Measurements from ENCODE around the gene IQCH. TPM values are rescaled to one million over a fixed set of nuclear protein-coding genes. Genes with fewer than 3 reads are reported as not detected.
A peak's percentile ranks its signal among the peaks of the same experiment; 100 is the strongest.

The IQCH gene
- polyA plus RNA-seq, 2 of the 4 experiments (the other 2 are of a cell fraction): 1.5 to 3.8 TPM

- TF ChIP-seq HOXA7 (CRISPR knock-in tag; IDR thresholded peaks at IDR 0.05): no peak
Measured at GRCh38 chr15:67415181-67415580, 160.6 kb downstream of the IQCH start (continued).

DNA sequence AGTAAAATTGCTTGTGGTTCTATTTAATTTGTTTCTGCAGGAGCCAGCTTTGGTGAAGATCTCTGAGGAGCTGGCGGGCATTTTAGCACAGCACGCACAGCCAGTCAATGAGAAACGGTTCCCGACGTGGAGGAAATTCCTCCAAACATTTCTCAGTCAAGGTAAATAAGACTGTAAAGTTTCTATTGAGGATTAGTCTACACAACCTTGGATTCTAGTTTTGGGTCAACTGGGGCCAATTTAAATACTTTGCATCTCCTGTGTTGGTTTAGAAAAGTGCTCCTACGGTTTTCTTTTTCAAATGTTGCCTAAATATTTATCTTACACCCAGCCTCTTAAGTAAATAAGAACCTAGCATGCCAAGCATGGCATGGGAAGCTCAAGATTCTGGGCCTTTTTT lies 162.3 kb downstream of the IQCH start:
- peak overlapping the region in 1 of 2 experiments; percentile 24; a peak in 3 of 6 replicates for H3K27ac ChIP-seq
- H3K4me1 ChIP-seq: peaks cover 44% of the 10 kb centered on the region
- peak in 1 of 2 experiments; percentile 20; a peak in 2 of 6 replicates for ATAC-seq
- 21% methylated on average over 6 of the region's 6 CpGs for WGBS (ENCODE audit: missing lambda C conversion rate)
- ChIA-PET CTCF (no interaction called here), POLR2A (no interaction called here)
- H3K4me3 ChIP-seq: no peak overlapping the region
- H3K9me3 ChIP-seq: no peaks in the 10 kb centered on the region
- H3K4me2 ChIP-seq: peak overlapping the region; percentile 64
- TF ChIP-seq ATOH8 (CRISPR knock-in tag; IDR thresholded peaks at IDR 0.05; ENCODE audit: low read depth) (no peak), HOXB13 (CRISPR knock-in tag; IDR thresholded peaks at IDR 0.05; ENCODE audit: low read depth) (no peak), PHF8 (IDR thresholded peaks at IDR 0.05; ENCODE audit: borderline replicate concordance, low read depth) (no peak)
- TF ChIP-seq, protein P1, sequence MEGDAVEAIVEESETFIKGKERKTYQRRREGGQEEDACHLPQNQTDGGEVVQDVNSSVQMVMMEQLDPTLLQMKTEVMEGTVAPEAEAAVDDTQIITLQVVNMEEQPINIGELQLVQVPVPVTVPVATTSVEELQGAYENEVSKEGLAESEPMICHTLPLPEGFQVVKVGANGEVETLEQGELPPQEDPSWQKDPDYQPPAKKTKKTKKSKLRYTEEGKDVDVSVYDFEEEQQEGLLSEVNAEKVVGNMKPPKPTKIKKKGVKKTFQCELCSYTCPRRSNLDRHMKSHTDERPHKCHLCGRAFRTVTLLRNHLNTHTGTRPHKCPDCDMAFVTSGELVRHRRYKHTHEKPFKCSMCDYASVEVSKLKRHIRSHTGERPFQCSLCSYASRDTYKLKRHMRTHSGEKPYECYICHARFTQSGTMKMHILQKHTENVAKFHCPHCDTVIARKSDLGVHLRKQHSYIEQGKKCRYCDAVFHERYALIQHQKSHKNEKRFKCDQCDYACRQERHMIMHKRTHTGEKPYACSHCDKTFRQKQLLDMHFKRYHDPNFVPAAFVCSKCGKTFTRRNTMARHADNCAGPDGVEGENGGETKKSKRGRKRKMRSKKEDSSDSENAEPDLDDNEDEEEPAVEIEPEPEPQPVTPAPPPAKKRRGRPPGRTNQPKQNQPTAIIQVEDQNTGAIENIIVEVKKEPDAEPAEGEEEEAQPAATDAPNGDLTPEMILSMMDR (IDR thresholded peaks at IDR 0.05): no peak
- peak in 1 of 2 experiments; percentile 55 for DNase-seq (ENCODE audit: low read depth in 1 of 2, low spot score in 1 of 2)
- FAIRE-seq: peak; percentile 89

GRCh38 chr15:67419705-67420104 lies 165.1 kb downstream of the IQCH start:
- no peaks in the 10 kb centered on the region for H3K9me3 ChIP-seq
- WGBS (ENCODE audit: missing lambda C conversion rate): 80% methylated on average over 3 of the region's 3 CpGs
- no peak overlapping the region for H3K4me3 ChIP-seq
- ATAC-seq (no peak), DNase-seq (ENCODE audit: low read depth in 1 of 2, low spot score in 1 of 2) (no peak), FAIRE-seq (no peak)
- TF ChIP-seq CBX2 (IDR thresholded peaks at IDR 0.05; ENCODE audit: borderline replicate concordance, low read depth) (no peak), HEYL (CRISPR knock-in tag; IDR thresholded peaks at IDR 0.05) (no peak), NR3C1 (IDR thresholded peaks at IDR 0.05) (no peak), ESRRA (IDR thresholded peaks at IDR 0.05; ENCODE audit: borderline replicate concordance, low read length) (no peak), RNF2 (IDR thresholded peaks at IDR 0.05; ENCODE audit: borderline replicate concordance, low read depth) (no peak), CHD2 (IDR thresholded peaks at IDR 0.05; ENCODE audit: low read length, partially characterized antibody) (no peak), ATOH8 (CRISPR knock-in tag; IDR thresholded peaks at IDR 0.05; ENCODE audit: low read depth) (no peak), MAX (IDR thresholded peaks at IDR 0.05) (no peak), REST (IDR thresholded peaks at IDR 0.05) (no peak), RARB (CRISPR knock-in tag; IDR thresholded peaks at IDR 0.05) (no peak), EHF (CRISPR knock-in tag; IDR thresholded peaks at IDR 0.05) (no peak), MAZ (IDR thresholded peaks at IDR 0.05; ENCODE audit: borderline replicate concordance, low read depth, low read length) (no peak), HOXB13 (CRISPR knock-in tag; IDR thresholded peaks at IDR 0.05; ENCODE audit: low read depth) (no peak), SREBF2 (IDR thresholded peaks at IDR 0.05) (no peak)
- TF ChIP-seq, protein P2, sequence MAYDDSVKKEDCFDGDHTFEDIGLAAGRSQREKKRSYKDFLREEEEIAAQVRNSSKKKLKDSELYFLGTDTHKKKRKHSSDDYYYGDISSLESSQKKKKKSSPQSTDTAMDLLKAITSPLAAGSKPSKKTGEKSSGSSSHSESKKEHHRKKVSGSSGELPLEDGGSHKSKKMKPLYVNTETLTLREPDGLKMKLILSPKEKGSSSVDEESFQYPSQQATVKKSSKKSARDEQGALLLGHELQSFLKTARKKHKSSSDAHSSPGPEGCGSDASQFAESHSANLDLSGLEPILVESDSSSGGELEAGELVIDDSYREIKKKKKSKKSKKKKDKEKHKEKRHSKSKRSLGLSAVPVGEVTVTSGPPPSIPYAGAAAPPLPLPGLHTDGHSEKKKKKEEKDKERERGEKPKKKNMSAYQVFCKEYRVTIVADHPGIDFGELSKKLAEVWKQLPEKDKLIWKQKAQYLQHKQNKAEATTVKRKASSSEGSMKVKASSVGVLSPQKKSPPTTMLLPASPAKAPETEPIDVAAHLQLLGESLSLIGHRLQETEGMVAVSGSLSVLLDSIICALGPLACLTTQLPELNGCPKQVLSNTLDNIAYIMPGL (CRISPR knock-in tag; IDR thresholded peaks at IDR 0.05; ENCODE audit: borderline replicate concordance): no peak
- TF ChIP-seq, protein P3, sequence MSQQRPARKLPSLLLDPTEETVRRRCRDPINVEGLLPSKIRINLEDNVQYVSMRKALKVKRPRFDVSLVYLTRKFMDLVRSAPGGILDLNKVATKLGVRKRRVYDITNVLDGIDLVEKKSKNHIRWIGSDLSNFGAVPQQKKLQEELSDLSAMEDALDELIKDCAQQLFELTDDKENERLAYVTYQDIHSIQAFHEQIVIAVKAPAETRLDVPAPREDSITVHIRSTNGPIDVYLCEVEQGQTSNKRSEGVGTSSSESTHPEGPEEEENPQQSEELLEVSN (IDR thresholded peaks at IDR 0.05; ENCODE audit: borderline replicate concordance, low read depth): no peak
- CTCF ChIA-PET: no interaction called here
- POLR2A ChIA-PET: no interaction called here
- no peak overlapping the region for H3K4me2 ChIP-seq
- no peak overlapping the region for H3K27ac ChIP-seq
- H3K4me1 ChIP-seq: peaks cover 20% of the 10 kb centered on the region

Data from A549 (cell line).